Kidney epithelial cell (primary cell): ENCODE results near the gene ASB16. TPM values are rescaled to one million over a fixed set of nuclear protein-coding genes. Genes with fewer than 3 reads are reported as not detected.
"Not testable (repeated sequence)": the region's sequence is repeated elsewhere in the genome, so short reads cannot be mapped to it uniquely, and the experiment has no call there.

Experiments used
- DNase-seq: peaks from one replicate; pipeline ENCODE4 v3.0.0-alpha.2; 2010; ENCODE audit warnings: low read depth
- H3K27me3 ChIP-seq: 2 replicates; pipeline ENCODE4 v1.6.0; 2011; ENCODE audit warnings: low read length; ENCODE audit not compliant: control insufficient read depth, insufficient read depth
- H3K36me3 ChIP-seq: 2 replicates; pipeline ENCODE4 v1.5.1; 2011; ENCODE audit warnings: low read length; ENCODE audit not compliant: control insufficient read depth, insufficient read depth
- H3K4me3 ChIP-seq: 2 replicates; pipeline ENCODE4 v1.5.1; 2011; ENCODE audit warnings: low read depth, mild to moderate bottlenecking, control low read depth, low read length
- CTCF ChIP-seq: IDR thresholded peaks from 2 replicates; pipeline ENCODE4 v1.5.1; 2011; ENCODE audit warnings: mild to moderate bottlenecking, moderate library complexity, low read length, control low read depth, inconsistent platforms; ENCODE audit not compliant: insufficient read depth, poor library complexity, severe bottlenecking
- total RNA-seq: library from RNA; depleted of rRNA; stranded (reverse); fragments of >200 nt; gene quantifications from 2 replicates; pipeline ENCODE4 v1.2.3, GENCODE V29; 2015

ASB16 gene
- total RNA-seq, 1 donor from 2014 or later: not detected

GRCh38 chr17:44146375-44147346 is 23.8 kb upstream of the ASB16 start:
- Histone ChIP-seq H3K36me3 (peaks cover 1% of the 10 kb centered on the region), H3K4me3 (no peak overlapping the region), H3K27me3 (no peaks in the 10 kb centered on the region)
- DNase-seq: no peak
- no peak for TF ChIP-seq CTCF

GRCh38 chr17:44147812-44148211 is 22.7 kb upstream of the ASB16 start:
- no peak for TF ChIP-seq CTCF
- H3K36me3 ChIP-seq: peaks cover 1% of the 10 kb centered on the region
- no peak for DNase-seq
- H3K27me3 ChIP-seq: no peaks in the 10 kb centered on the region
- H3K4me3 ChIP-seq: no peak overlapping the region

GRCh38 chr17:44149066-44149465 is 21.4 kb upstream of the ASB16 start:
- H3K27me3 ChIP-seq, H3K36me3 ChIP-seq, DNase-seq, H3K4me3 ChIP-seq: not testable (repeated sequence)

- Histone ChIP-seq H3K27me3 (no peaks in the 10 kb centered on the region), H3K4me3 (no peak overlapping the region), H3K36me3 (peaks cover 1% of the 10 kb centered on the region)
- no peak for DNase-seq
- no peak for TF ChIP-seq CTCF
Observed at GRCh38 chr17:44149750-44150329, 20.7 kb upstream of the ASB16 start.

- DNase-seq: no peak
- Histone ChIP-seq H3K4me3 (no peak overlapping the region), H3K36me3 (peaks cover 2% of the 10 kb centered on the region), H3K27me3 (no peaks in the 10 kb centered on the region)
- TF ChIP-seq CTCF: no peak
Observed at GRCh38 chr17:44152875-44153274, 17.6 kb upstream of the ASB16 start.

- no peak for TF ChIP-seq CTCF
- DNase-seq: no peak
- Histone ChIP-seq H3K27me3 (no peaks in the 10 kb centered on the region), H3K36me3 (peaks cover 3% of the 10 kb centered on the region), H3K4me3 (no peak overlapping the region)
Observed at GRCh38 chr17:44155488-44155887, 15.0 kb upstream of the ASB16 start.
